Uterus (tissue), 2 donors: ENCODE results near the gene DAD1.
"Not testable (repeated sequence)": the region's sequence is repeated elsewhere in the genome, so short reads cannot be mapped to it uniquely, and the experiment has no call there.

Experiments
- CTCF ChIP-seq, 4 experiments: fragments of 200-600 bp in 2 of 4; fragments of 450-650 bp in 2 of 4; sonication (generic) in 2 of 4; IDR thresholded peaks; one replicate each; pipeline ENCODE4 v1.5.1; 2016 to 2019; ENCODE audit warnings: antibody characterized with exemption in 4 of 4, mild to moderate bottlenecking in 2 of 4, moderate library complexity in 1 of 4
- POLR2A ChIP-seq, 2 donors: fragments of 450-650 bp; IDR thresholded peaks; one replicate each; pipeline ENCODE4 v1.6.1; 2016; ENCODE audit warnings: antibody characterized with exemption in 2 of 2, mild to moderate bottlenecking in 1 of 2, moderate library complexity in 1 of 2

GRCh38 chr14:22587677-22588422 lies 1.2 kb downstream of the DAD1 start:
- not testable (repeated sequence) for TF ChIP-seq CTCF, POLR2A (IDR thresholded peaks at IDR 0.05)
